ENCODE measurements around the gene NCAM2.
"Not testable (repeated sequence)": the region's sequence is repeated elsewhere in the genome, so short reads cannot be mapped to it uniquely, and the experiment has no call there.

The NCAM2 gene

GRCh38 chr21:21111309-21111920 is 113.2 kb downstream of the NCAM2 start:
- no peak for DNase-seq

GRCh38 chr21:21114461-21114860 is 116.3 kb downstream of the NCAM2 start:
- DNase-seq: no peak

- DNase-seq: no peak
Measured at GRCh38 chr21:21119091-21119490, 120.9 kb downstream of the NCAM2 start.

GRCh38 chr21:21122680-21123079 is 124.5 kb downstream of the NCAM2 start:
- DNase-seq: no peak

GRCh38 chr21:21132390-21132789 is 134.2 kb downstream of the NCAM2 start:
- DNase-seq: no peak

GRCh38 chr21:21137986-21138385 is 139.8 kb downstream of the NCAM2 start:
- no peak for DNase-seq

- DNase-seq: no peak
Measured at GRCh38 chr21:21146587-21147373, 148.6 kb downstream of the NCAM2 start.

- DNase-seq: no peak
Measured at GRCh38 chr21:21147374-21147745, 149.2 kb downstream of the NCAM2 start.

- no peak for DNase-seq
Measured at GRCh38 chr21:21148009-21148408, 149.8 kb downstream of the NCAM2 start.

- DNase-seq: no peak
Measured at GRCh38 chr21:21148514-21148913, 150.3 kb downstream of the NCAM2 start.

GRCh38 chr21:21149445-21149844 is 151.2 kb downstream of the NCAM2 start:
- DNase-seq: not testable (repeated sequence)

GRCh38 chr21:21151231-21151630 is 153.0 kb downstream of the NCAM2 start:
- no peak for DNase-seq

- DNase-seq: no peak
Measured at GRCh38 chr21:21156397-21156796, 158.2 kb downstream of the NCAM2 start.

GRCh38 chr21:21156957-21157356 is 158.7 kb downstream of the NCAM2 start:
- DNase-seq: no peak

GRCh38 chr21:21158376-21158918 is 160.2 kb downstream of the NCAM2 start:
- DNase-seq: no peak

- DNase-seq: no peak
Measured at GRCh38 chr21:21159253-21159899, 161.2 kb downstream of the NCAM2 start.

- no peak for DNase-seq
Measured at GRCh38 chr21:21162786-21163185, 164.6 kb downstream of the NCAM2 start.

- peak; percentile 19 for DNase-seq
Measured at GRCh38 chr21:21163904-21164303, 165.7 kb downstream of the NCAM2 start.

GRCh38 chr21:21165063-21165645 is 166.9 kb downstream of the NCAM2 start:
- no peak for DNase-seq

GRCh38 chr21:21174676-21175075 is 176.5 kb downstream of the NCAM2 start:
- no peak for DNase-seq

GRCh38 chr21:21175798-21176334 is 177.7 kb downstream of the NCAM2 start:
- no peak for DNase-seq

GRCh38 chr21:21177353-21177986 is 179.3 kb downstream of the NCAM2 start:
- no peak for DNase-seq
